ENCODE measurements around the gene CDC73. TPM values are rescaled to one million over a fixed set of nuclear protein-coding genes. Genes with fewer than 3 reads are reported as not detected.

Gene CDC73
- total RNA-seq, 1 experiment from 2014 or later, result 62.5 TPM

DNA sequence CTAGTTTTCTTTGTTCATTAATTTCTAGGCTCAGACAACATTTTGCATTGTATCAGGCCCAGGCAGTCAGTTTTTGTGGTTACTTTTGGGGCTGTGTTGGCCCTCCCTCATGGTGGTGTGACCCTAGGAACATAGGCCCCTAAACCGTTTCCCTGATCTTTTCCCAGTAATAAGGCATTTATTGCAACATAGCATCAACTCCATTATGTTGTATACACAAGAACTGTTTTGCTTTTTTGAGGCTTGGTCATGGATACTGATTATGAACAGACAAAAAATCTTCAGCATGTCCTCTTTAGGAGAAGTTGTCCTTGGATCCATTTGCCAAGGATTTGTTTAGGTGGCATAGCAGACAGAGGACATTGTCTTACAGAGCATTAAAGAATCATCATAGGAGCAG, 54.3 kb downstream of the CDC73 start:
- H2BK20ac ChIP-seq (ENCODE audit: low read depth, low read length, poor library complexity, severe bottlenecking), result no peak overlapping the region
- H4K8ac ChIP-seq (replicated peaks; ENCODE audit: insufficient read length, low read depth, low read length), result no peak overlapping the region
- Mint-ChIP-seq H3K4me3 (no peak overlapping the region), H3K36me3 (ENCODE audit: insufficient read depth in 1 of 3, low read depth in 3 of 3) (peaks cover 0 to 7% (median 0%) of the 10 kb centered on the region in 3 experiments; a peak in 1 of 7 replicates), H3K4me1 (peaks cover 4 to 8% of the 10 kb centered on the region in 2 experiments; a peak in 2 of 4 replicates), H3K9me3 (no peaks in the 10 kb centered on the region), H3K27ac (0 out of 7 replicates have a peak overlapping the region, but pooled peaks of 1 of the 3 experiments have one; percentile 38), H3K27me3 (ENCODE audit: low read depth) (no peaks in the 10 kb centered on the region)
- no peak overlapping the region for H2BK120ac ChIP-seq (ENCODE audit: low read depth, low read length, poor library complexity, severe bottlenecking)
- no peak overlapping the region for H2AFZ ChIP-seq (ENCODE audit: low read length)
- H3K4me2 ChIP-seq (ENCODE audit: insufficient read depth, insufficient read length, low read length), result no peak overlapping the region
- H3K23me2 ChIP-seq (ENCODE audit: insufficient read length, low read depth, low read length, poor library complexity, severe bottlenecking), result no peaks in the 10 kb centered on the region
- H3K27me3 ChIP-seq (ENCODE audit: insufficient read depth, low read length), result no peaks in the 10 kb centered on the region
- H2BK15ac ChIP-seq (ENCODE audit: low read depth, low read length), result no peak overlapping the region
- no peak overlapping the region for H3K14ac ChIP-seq (ENCODE audit: insufficient read depth, low read length)
- TF ChIP-seq CTCF (conservative IDR thresholded peaks at IDR 0.05), result no peak
- H3K18ac ChIP-seq (ENCODE audit: insufficient read length, low read depth, low read length), result no peak overlapping the region
- no peak overlapping the region for H4K91ac ChIP-seq (ENCODE audit: insufficient read length, low read depth, low read length)
- H3K9me3 ChIP-seq (ENCODE audit: control insufficient read depth, low read depth, low read length), result no peaks in the 10 kb centered on the region
- H3K56ac ChIP-seq (ENCODE audit: insufficient read length, low read depth, low read length), result no peak overlapping the region
- H3K27ac ChIP-seq (ENCODE audit: insufficient read length, low read depth, low read length), result no peak overlapping the region
- H3K79me2 ChIP-seq (ENCODE audit: insufficient read depth, low read length), result 0 out of 2 replicates have a peak, but pooled peaks cover 2% of the 10 kb centered on the region
- H2BK12ac ChIP-seq (ENCODE audit: insufficient read length, low read depth, low read length), result no peak overlapping the region
- DNase-seq, result no peak
- no peak overlapping the region for H3K9ac ChIP-seq (ENCODE audit: extremely low read depth, insufficient read length, low read length)
- no peaks in the 10 kb centered on the region for H4K20me1 ChIP-seq (ENCODE audit: control insufficient read depth, insufficient read depth, insufficient read length)
- H2AK5ac ChIP-seq (ENCODE audit: insufficient read length, low read length), result no peak overlapping the region
- H3K79me1 ChIP-seq (ENCODE audit: insufficient read depth, low read depth, low read length, poor library complexity, severe bottlenecking), result no peaks in the 10 kb centered on the region
- H3T11ph ChIP-seq (ENCODE audit: low read length), result no peak overlapping the region
- no CpG with 5 or more reads among the region's 1 CpG for WGBS (ENCODE audit: extremely low coverage, insufficient read length, low lambda C conversion rate)
- no peak overlapping the region for H4K5ac ChIP-seq (ENCODE audit: insufficient read length, low read depth, low read length)
- H3K4me1 ChIP-seq (ENCODE audit: insufficient read depth, low read length), result no peaks in the 10 kb centered on the region
- no peak overlapping the region for H3K4ac ChIP-seq (ENCODE audit: low read depth, low read length)
- no peak overlapping the region for H3K23ac ChIP-seq (ENCODE audit: insufficient read length, low read depth, low read length)
- H2BK5ac ChIP-seq (ENCODE audit: insufficient read length, low read length), result no peak overlapping the region

Measured in H9 (cell line).